HG02798 (cell line): ENCODE data around the gene TMSB4Y.

ENCODE experiments used
- ATAC-seq: cut with Tn5 transposase; IDR thresholded peaks from one replicate; pipeline ENCODE4 v1.9.1; 2021; ENCODE audit warnings: mild to moderate bottlenecking; ENCODE audit not compliant: unreplicated experiment, poor library complexity

Gene TMSB4Y

DNA sequence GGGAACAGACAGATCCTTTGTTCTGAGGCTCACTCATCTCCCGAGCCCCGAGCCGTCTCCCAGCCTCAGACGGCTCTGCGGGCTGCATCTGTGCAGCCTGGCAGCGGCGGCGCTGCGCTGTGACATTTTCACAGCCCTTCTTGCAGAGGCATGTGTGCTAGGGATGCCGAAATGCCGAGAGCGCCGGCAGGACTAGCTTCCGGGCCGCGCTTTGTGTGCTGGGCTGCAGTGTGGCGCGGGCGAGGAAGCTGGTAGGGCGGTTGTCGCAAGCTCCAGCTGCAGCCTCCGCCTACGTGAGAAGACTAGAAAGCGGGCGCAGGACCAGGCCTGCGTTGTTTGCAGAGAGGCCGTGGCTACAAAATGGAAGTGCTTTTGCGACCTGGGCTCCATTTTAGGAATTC lies at the start of gene TMSB4Y:
Gene TMSB4Y (plus strand): TSS at position 332 of the 401 bp plus-strand sequence.
- peak; percentile 94 for ATAC-seq

- no peak for ATAC-seq
These were observed 39.5 kb upstream of the TMSB4Y start for GRCh38 chrY:13664162-13664561.

- ATAC-seq, result no peak
These were observed 32.6 kb upstream of the TMSB4Y start for GRCh38 chrY:13671122-13671521.

DNA sequence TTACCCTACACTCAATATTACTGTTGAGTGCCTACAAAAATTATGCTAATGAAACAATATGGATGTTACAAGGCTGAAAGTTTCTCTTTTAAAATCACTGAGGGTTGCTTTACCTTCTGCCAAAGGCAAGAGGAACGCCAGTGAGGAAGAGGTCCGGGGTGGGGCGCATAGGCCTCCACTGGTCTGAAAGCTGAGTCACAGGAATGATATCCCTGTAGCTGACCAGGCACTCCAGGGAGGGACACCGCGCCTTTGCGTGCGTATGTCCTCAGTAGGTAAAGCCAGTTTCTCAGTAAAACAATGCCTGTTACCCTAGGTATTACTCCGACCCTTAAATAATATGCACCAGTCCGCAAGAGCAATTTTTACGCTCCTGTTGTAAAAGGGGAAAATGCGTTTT lies 1.4 kb upstream of the TMSB4Y start:
- ATAC-seq, result no peak

- no peak for ATAC-seq
These were observed 627 bp downstream of the TMSB4Y start for GRCh38 chrY:13704121-13704930.

GRCh38 chrY:13705197-13705596 lies 1.5 kb downstream of the TMSB4Y start:
- no peak for ATAC-seq

DNA sequence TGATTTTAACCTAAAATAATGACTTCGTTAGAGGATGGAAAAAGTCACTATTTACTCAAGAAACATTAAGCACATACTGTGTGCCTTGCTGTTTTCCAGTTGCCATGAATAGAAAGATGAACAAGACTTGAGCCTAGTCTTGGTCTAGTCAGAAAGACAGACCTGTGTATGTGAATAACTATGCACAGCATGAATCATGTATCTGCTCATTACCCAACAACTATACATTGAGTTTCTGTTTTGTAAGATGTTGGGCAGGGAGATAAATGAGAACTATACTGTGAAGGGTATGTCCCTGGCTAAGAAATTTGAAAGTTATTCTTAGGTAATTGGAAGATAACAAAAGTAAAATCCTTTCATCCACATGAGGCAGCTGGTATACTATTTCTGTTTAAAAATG lies 4.3 kb downstream of the TMSB4Y start:
- no peak for ATAC-seq

- ATAC-seq, result no peak
These were observed 15.3 kb downstream of the TMSB4Y start for GRCh38 chrY:13718996-13719395.

DNA sequence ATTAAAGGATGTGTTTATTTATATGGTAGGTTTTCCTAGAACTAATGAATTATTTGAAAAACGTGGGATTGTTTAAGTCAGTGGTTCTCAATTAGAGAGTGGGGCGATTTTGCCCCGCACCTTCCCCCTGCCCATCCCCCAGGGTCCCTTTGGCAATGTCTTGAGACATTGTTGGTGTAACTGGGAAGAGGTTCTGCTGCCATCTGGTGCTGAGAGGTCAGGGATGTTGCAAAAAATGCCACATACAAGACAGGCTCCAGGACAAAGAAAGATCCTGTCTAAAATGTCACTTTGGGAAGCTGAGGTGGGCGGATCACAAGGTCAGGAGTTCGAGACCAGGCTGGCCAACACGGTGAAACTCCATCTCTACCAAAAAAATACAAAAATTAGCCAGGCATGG lies 25.8 kb downstream of the TMSB4Y start:
- no peak for ATAC-seq

DNA sequence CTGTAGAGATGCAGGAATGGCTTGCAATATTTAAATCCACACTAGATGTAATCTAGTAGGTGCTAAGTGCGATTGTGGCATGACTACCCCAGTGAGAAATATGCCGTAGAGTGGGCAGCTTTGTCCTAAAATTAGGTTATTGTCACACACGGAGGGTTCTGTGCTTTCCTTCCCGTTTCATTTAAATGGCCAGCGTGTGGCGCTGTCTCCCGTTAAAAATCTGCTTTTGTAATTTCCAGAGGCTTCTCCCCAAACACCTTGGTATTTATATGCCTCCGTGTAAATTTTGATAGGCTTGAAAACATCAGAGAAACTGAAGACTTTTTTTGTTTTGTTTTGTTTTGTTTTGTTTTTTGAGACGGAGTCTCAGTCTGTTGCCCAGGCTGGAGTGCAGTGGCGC lies 34.9 kb downstream of the TMSB4Y start:
- no peak for ATAC-seq

GRCh38 chrY:13751289-13752071 lies 47.8 kb downstream of the TMSB4Y start:
- peak; percentile 92 for ATAC-seq

DNA sequence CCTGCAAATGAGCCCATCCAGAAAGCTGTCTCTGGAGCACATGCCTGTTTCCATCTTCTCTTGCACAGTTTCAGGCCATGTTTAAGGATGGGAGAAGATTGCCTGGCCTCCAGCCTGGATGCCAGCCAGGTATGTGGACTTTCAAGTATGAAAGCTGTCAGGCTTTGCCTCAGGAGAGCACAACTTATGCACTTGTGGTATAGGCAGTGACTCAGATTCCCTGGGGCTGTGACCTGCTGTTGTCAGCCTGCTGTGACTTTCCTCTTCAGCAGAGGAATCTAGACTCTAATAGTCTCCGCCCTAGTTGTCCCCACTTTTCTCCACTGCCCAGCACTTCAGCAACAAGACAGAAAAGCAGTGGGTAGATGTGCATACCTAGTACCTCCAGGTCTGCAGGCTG lies 51.0 kb downstream of the TMSB4Y start:
- ATAC-seq, result no peak
